GM19372 (cell line): ENCODE results near the gene HSP90AA1.
"Not testable (repeated sequence)": the region's sequence is repeated elsewhere in the genome, so short reads cannot be mapped to it uniquely, and the experiment has no call there.

Source experiments
- ATAC-seq: cut with Tn5 transposase; IDR thresholded peaks from one replicate; pipeline ENCODE4 v1.9.1; 2021; ENCODE audit warnings: mild to moderate bottlenecking, low read depth, moderate library complexity; ENCODE audit not compliant: unreplicated experiment

HSP90AA1 gene

DNA sequence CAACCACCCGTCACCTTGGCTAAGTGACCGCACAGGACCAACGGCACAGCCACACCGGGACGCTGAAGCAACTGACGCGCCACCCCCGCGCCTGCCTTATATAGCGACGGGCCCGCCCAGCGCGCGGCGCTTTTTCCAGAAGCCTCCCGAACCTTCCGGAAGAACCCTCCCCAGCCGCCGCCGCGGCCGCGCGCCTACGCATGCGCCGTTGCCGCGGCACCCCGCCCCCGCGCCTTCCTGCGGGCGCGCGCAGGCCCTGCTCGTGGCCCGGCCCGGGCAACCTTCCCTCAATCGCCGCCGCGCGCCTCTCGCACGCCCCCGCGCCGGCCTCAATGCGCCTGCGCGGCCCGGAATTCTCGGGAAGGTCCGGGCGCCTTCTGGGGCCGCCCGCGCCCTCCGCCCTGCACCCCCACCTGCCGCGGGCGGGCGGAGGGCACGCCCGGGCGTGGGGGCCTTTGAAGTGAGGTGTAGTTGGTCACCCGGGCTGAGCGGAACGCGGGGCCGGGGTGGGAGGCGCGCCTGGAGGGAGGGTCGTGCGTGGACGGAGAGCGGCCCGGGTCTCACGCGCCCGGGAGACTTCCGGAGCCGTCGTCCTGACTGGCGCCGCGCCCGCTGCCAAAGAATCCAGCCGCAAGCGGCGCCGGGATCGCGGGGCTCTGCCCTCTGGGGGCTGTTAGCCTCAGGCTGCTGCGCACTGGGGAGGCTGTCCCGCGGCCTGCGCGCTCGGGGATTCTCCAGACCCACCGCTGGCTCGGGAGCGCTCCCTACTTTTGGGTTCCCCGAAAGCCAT, at the start of gene HSP90AA1:
Gene HSP90AA1 (minus strand): TSS at position 73 of the 790 bp plus-strand sequence. CDS start 666 bp downstream, outside the sequence.
- ATAC-seq, result peak; percentile 76

DNA sequence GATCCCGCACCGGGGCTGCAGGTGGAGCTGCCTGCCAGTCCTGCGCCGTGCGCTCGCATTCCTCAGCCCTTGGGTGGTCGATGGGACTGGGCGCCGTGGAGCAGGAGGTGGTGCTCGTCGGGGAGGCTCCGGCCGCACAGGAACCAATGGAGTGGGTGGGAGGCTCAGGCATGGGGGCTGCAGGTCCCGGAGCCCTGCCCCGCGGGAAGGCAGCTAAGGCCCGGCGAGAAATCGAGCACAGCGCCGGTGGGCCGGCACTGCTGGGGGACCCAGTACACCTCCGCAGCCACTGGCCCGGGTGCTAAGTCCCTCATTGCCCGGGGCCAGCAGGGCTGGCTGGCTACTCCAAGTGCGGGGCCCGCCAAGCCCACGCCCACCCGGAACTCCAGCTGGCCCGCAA, 48.6 kb upstream of the HSP90AA1 start:
- not testable (repeated sequence) for ATAC-seq

DNA sequence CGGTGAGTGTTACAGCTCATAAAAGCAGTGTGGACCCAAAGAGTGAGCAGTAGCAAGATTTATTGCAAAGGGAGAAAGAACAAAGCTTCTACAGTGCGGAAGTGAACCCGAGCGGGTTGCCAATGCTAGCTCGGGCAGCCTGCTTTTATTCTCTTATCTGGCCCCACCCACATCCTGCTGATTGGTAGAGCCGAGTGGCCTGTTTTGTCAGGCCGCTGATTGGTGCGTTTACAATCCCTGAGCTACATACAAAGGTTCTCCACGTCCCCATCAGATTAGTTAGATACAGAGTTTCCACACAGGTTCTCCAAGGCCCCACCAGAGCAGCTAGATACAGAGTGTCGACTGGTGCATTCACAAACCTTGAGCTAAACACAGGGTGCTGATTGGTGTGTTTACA, 47.9 kb upstream of the HSP90AA1 start:
- ATAC-seq, result not testable (repeated sequence)

- ATAC-seq, result not testable (repeated sequence)
Observed at GRCh38 chr14:102134021-102134420, 47.2 kb upstream of the HSP90AA1 start.

GRCh38 chr14:102131741-102132140, 44.9 kb upstream of the HSP90AA1 start:
- no peak for ATAC-seq

DNA sequence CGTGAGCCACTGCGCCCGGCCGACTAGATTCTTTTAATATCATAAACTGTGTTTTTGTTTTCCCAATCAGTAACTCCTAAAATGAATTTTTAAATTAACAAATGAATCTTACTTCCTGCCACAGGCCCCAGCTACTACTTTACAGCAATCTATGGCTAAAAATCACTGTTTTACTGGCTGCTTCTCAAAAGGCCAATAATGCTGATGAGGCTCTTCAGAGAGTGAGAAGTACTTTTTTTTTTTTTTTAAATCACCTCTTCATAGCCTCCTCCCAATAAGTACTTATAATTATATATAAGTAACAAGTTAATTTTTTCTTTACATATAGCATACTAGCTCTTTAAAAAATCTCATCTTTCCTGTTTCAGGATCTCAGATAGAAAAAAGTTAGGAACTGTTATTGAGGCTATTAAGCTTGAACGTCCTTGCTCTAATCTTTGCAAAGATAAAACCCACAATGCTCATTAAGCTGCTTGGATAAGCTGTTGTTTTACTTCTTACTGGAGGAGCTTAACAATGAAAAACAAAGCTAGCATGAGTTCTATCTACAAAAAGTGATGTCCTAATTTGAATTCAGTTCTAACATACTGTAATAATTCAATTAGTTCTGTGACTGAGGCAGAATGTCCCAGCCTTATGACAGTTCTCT, 40.1 kb upstream of the HSP90AA1 start:
- no peak for ATAC-seq

GRCh38 chr14:102125546-102125945, 38.7 kb upstream of the HSP90AA1 start:
- no peak for ATAC-seq

DNA sequence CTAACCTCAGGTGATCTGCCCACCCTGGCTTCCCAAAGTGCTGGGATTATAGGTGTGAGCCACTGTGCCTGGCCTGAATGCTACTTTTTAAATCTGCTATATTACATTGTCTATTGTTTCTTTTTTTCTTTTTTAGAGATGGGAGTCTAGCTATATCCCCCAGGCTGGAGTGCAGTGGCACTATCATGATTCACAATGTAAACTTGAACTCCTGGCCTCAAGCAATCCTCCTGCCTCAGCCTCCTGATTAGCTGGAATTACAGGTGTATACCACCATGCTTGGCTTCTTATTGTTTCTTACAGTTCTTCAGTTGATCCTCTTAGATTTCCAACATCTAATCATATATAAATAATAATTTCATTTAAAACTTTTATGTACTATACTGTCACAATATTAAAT, 37.6 kb upstream of the HSP90AA1 start:
- no peak for ATAC-seq

DNA sequence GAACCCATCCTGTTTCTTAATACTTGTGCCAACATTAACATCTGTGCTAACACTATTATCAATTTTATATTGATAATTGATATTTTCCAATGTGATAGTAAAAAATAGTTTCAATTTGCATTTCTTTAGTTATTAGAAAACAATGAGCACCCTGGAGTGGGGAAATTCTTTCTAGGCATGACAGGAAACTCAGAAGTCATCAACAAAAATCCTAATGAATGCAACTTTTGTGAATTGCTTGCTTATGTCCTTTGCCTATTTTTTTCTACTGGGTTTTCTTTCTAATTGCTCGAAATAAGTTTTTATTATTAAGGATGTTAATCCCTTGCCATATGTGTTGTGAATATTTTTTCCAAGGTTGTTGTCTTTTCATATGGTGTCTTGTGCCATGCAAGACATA, 34.7 kb upstream of the HSP90AA1 start:
- ATAC-seq, result no peak

- no peak for ATAC-seq
Observed at GRCh38 chr14:102120888-102121287, 34.0 kb upstream of the HSP90AA1 start.

- no peak for ATAC-seq
Observed at GRCh38 chr14:102117852-102118251, 31.0 kb upstream of the HSP90AA1 start.

DNA sequence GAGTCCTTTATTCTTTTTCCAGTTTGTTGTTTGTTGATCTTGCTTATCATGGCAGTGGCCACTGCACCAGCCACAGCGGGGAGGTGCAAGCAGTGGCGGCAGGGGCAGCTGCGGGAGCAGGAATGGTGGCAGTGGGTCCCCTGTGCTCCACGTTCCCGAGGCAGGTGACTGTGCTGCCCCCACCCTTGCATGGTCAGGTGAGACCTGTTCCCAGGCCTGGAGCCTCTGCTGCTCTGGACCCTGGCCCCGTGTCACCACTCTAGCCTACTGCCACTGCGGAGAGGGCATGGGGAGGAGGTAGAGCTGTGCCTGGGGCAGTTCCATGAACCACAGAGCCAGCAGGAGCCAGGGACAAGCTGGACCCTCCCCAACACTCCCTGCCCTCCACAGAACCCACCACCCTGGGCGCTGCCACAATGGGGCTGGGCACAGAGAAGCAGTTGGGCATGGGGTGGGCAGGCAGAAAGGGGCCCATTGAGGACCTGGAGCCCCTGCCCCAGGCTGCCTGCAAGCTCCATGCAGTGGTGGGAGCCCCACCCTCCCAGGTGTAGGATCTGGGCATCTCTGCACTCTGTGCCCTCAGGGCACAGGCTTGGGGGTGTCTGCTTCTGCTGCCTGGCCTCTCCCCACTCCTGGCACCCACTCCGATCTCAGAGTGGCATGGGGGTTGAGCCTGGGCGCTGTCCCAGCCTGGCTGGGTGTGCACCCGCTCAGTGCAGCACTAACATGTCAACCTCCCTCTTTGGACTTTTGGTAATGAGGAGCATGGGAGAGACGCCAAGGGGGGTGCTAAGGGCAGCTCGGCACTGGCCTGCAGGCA, 29.7 kb upstream of the HSP90AA1 start:
- ATAC-seq, result no peak

DNA sequence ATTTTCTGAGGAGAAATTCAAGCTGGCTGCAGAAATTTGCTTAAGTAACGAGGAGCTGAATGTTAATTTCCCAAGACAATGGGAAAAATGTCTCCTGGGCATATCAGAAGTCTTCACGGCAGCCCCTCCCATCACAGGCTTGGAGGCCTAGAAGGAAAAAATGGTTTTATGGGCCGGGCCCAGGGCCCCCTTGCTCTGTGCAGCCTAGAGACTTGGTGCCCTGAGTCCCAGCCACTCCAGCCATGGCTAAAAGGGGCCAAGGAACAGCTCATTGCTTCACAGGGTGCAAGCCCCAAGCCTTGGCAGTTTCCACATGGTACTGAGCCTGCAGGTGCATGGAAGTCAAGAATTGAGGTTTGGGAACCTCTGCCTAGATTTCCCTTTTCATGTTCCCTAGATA, 24.3 kb upstream of the HSP90AA1 start:
- ATAC-seq, result no peak

DNA sequence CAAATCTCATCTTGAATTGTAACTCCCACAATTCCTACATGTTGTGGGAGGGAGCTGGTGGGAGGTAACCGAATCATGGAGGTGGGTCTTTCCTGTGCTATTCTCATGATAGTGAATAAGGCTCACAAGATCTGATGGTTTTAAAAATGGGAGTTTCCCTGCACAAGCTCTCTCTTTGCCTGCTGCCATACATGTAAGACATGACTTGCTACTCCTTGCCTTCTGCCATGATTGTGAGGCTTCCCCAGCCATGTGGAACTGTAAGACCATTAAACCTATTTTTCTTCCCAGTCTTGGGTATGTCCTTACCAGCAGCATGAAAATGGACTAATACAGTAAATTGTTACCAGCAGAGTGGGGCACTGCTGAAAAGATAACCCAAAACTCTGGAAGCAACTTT, 22.5 kb upstream of the HSP90AA1 start:
- ATAC-seq, result not testable (repeated sequence)

DNA sequence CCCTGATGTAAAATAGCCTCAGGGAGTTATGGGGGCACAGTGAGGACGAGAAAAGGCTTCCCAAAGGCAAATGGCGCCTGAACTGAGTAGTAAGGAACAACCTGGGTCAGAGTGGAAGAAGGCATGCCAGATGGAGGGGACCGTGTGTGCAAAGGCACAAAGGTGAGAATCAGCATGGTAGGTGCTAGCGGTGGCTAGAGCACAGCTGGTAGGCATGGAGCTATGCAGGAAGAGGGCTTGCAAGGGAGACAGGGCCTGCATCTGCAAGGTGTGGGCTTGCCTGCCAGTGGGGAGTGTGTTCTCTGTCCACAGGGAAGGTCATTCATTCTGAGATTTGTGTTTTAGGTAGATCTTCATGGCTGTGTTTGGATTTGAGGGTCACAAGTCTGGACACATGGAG, 18.5 kb upstream of the HSP90AA1 start:
- no peak for ATAC-seq

DNA sequence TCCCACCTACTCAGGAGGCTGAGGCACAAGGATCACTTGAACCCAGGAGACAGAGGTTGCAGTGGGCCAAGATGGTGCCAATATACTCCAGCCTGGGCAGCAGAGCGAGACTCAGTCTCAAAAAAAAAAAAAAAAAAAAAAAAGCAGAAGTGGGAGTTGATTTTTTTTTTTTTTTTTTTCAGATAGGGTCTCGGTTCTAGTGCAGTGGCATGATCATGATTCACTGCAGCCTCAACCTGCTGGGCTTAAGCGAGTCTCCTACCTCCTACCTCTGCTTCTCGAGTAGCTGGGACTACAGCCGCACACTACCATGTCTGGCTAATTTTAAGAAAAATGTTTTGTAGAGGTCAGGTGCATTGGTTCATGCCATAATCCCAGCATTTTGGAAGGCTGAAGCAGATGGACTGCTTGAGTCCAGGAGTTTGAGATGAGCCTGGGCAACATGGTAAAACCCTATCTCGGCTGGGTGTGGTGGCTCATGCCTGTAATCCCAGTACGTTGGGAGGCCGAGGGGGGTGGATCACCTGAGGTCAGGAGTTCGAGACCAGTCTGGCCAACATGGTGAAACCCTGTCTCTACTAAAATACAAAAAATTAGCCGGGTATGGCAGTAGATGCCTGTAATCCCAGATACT, 16.3 kb upstream of the HSP90AA1 start:
- no peak for ATAC-seq

DNA sequence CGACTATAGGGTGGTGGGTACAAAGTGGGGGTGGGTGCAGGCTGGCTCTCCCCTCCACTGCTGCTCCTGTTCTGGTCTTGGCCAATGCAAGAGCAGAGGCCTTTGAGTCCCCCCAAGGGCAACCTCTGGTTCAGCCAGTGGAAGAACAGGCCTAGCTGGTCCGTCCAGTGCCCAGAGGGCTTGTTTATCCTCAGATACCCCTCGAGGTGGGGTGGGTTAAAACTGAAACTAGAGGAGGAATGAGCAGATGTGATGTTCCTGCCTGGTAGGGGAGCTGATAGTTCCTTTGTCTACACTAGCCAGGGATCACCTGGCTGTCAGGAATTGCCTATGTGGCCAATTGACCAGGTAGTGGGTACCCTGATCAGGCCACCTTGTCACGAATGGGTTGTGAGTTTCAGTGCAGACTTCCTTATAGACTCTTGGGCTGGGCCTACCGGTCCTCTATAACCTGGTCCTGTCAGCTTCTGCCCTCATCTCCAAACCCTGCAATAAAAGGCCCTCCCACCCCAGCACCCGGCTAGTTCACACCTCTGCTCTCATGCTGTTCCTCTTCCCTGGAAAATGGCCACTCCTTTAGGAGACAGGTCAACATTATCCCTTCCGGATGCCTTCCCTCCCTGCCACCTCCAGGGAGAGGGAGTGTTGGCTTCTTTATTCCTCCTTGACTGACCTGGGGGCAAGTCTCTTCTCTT, 10.7 kb upstream of the HSP90AA1 start:
- ATAC-seq, result no peak

DNA sequence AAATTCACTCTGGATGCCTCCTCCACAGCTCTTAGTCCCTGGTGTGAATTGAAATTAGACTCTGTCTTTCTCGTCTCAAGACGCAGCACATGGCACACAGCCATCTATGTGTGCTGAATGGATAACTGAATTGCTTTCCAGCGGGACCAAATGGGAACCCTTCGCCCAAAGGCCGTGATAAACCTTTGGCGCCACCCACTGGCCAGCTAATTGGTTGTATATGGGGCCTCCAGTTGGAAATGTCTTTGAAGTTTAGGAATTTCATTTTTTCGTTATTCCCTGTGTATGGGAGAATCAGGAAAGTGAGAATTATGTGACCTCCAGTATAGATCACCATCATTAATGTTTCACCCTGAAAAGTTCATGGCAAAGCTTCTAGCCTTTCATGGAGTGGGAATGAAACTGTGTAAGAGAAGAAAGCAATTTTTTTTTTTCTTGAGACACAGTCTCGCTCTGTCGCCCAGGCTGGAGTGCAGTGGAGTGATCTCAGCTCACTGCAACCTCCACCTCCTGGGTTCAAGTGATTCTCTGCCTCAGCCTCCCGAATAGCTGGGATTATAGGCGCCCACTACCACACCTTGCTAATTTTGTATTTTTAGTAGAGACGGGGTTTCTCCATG, 9.8 kb upstream of the HSP90AA1 start:
- no peak for ATAC-seq

GRCh38 chr14:102095871-102096568, 9.2 kb upstream of the HSP90AA1 start:
- no peak for ATAC-seq
